HepG2 (cell line): Measurements from ENCODE around the gene EPHA10. TPM values are rescaled to one million over a fixed set of nuclear protein-coding genes. Genes with fewer than 3 reads are reported as not detected.
A peak's percentile ranks its signal among the peaks of the same experiment; 100 is the strongest.

Source experiments
- ATF6 ChIP-seq: sonication (generic); formaldehyde crosslinking; conservative IDR thresholded peaks from 2 replicates; pipeline ENCODE4 v1.4.0; 2020; ENCODE audit warnings: missing genetic modification reagents
- CBX1 ChIP-seq: IDR thresholded peaks from one replicate; pipeline ENCODE4 v1.6.1; 2016; ENCODE audit warnings: antibody characterized with exemption, low read depth
- CSRNP2 ChIP-seq: sonication (generic); formaldehyde crosslinking; conservative IDR thresholded peaks from 2 replicates; pipeline ENCODE4 v1.8.0; 2022; ENCODE audit warnings: low read depth, missing genetic modification reagents
- DNMT1 ChIP-seq: sonication (generic); formaldehyde crosslinking; IDR thresholded peaks from 2 replicates; pipeline ENCODE4 v1.5.1; 2020; ENCODE audit warnings: mild to moderate bottlenecking, missing genetic modification reagents
- DPF2 ChIP-seq: sonication (generic); formaldehyde crosslinking; IDR thresholded peaks from 2 replicates; pipeline ENCODE4 v1.4.0; 2020; ENCODE audit warnings: mild to moderate bottlenecking, low read depth, missing genetic modification reagents, borderline replicate concordance
- ETS1 ChIP-seq: sonication (generic); formaldehyde crosslinking; IDR thresholded peaks from 2 replicates; pipeline ENCODE4 v1.4.0; 2020; ENCODE audit warnings: missing genetic modification reagents
- GATAD2A ChIP-seq: IDR thresholded peaks from 2 replicates; pipeline ENCODE4 v1.6.1; 2016
- HOXA9 ChIP-seq: sonication (generic); formaldehyde crosslinking; IDR thresholded peaks from 2 replicates; pipeline ENCODE4 v1.8.1; 2022; ENCODE audit warnings: missing genetic modification reagents, mild to moderate bottlenecking, moderate library complexity, borderline replicate concordance
- JDP2 ChIP-seq: sonication (generic); formaldehyde crosslinking; IDR thresholded peaks from 2 replicates; pipeline ENCODE4 v1.8.1; 2022; ENCODE audit warnings: missing genetic modification reagents, borderline replicate concordance
- KDM2A ChIP-seq: sonication (generic); formaldehyde crosslinking; IDR thresholded peaks from 2 replicates; pipeline ENCODE4 v1.4.0; 2020; ENCODE audit warnings: low read depth, missing genetic modification reagents, borderline replicate concordance
- KLF16 ChIP-seq, 2 experiments: sonication (generic) in 1 of 2; formaldehyde crosslinking in 1 of 2; IDR thresholded peaks; 2 replicates each; pipeline versions ENCODE4 v1.6.1 to v1.8.0; 2016 to 2023; ENCODE audit warnings: missing genetic modification reagents in 2 of 2, missing compliant biosample characterization in 1 of 2
- MATR3 ChIP-seq: sonication (generic); formaldehyde crosslinking; IDR thresholded peaks from 2 replicates; pipeline ENCODE4 v1.4.0; 2020; ENCODE audit warnings: missing genetic modification reagents
- MED13 ChIP-seq: sonication (generic); formaldehyde crosslinking; IDR thresholded peaks from 2 replicates; pipeline ENCODE4 v1.5.0; 2020; ENCODE audit warnings: missing genetic modification reagents
- MTA1 ChIP-seq: sonication (generic); formaldehyde crosslinking; IDR thresholded peaks from 2 replicates; pipeline ENCODE4 v1.4.0; 2020; ENCODE audit warnings: missing genetic modification reagents, mild to moderate bottlenecking, borderline replicate concordance
- RELA ChIP-seq: sonication (generic); formaldehyde crosslinking; IDR thresholded peaks from 2 replicates; pipeline ENCODE4 v1.4.0; 2020; ENCODE audit warnings: missing genetic modification reagents
- SMYD3 ChIP-seq: sonication (generic); formaldehyde crosslinking; IDR thresholded peaks from 2 replicates; pipeline ENCODE4 v1.8.1; 2023; ENCODE audit warnings: mild to moderate bottlenecking, missing genetic modification reagents
- U2AF1 ChIP-seq: fragments of 200-400 bp; formaldehyde crosslinking; optimal IDR thresholded peaks from 2 replicates; pipeline ENCODE3; 2017; ENCODE audit warnings: mild to moderate bottlenecking, low read depth, low read length
- ZNF143 ChIP-seq: sonication (generic); formaldehyde crosslinking; IDR thresholded peaks from 2 replicates; pipeline ENCODE4 v1.4.0; 2020; ENCODE audit warnings: missing genetic modification reagents
- ZNF235 ChIP-seq: sonication (generic); formaldehyde crosslinking; IDR thresholded peaks from 2 replicates; pipeline ENCODE4 v1.8.1; 2023; ENCODE audit warnings: mild to moderate bottlenecking, missing genetic modification reagents, borderline replicate concordance
- ZNF317 ChIP-seq: sonication (generic); formaldehyde crosslinking; IDR thresholded peaks from 2 replicates; pipeline ENCODE4 v1.5.0; 2020; ENCODE audit warnings: mild to moderate bottlenecking, missing genetic modification reagents
- ZNF503 ChIP-seq: sonication (generic); formaldehyde crosslinking; IDR thresholded peaks from 2 replicates; pipeline ENCODE4 v1.4.0; 2020; ENCODE audit warnings: missing genetic modification reagents
- ZNF652 ChIP-seq: IDR thresholded peaks from 2 replicates; pipeline ENCODE4 v1.6.1; 2016; ENCODE audit warnings: low read depth, borderline replicate concordance
- ZNF816 ChIP-seq: sonication (generic); formaldehyde crosslinking; IDR thresholded peaks from 2 replicates; pipeline ENCODE4 v1.8.0; 2022; ENCODE audit warnings: missing genetic modification reagents, mild to moderate bottlenecking, borderline replicate concordance
- polyA plus RNA-seq, 8 experiments: library from polyadenylated mRNA; depleted of rRNA in 3 of 8; stranded (reverse) in 7 of 8; unstranded in 1 of 8; fragments of >200 nt; fragmentation: Illumina TruSeq in 4 of 8; extraction: Trizol in 4 of 8; gene quantifications; 2 replicates each; pipeline versions ENCODE4 v1.2.1 to v1.2.3, GENCODE V29; 2011 to 2016; ENCODE audit warnings: low read depth in 4 of 8, missing spikeins in 1 of 8, mixed read lengths in 1 of 8; ENCODE audit not compliant: insufficient read depth in 1 of 8
- total RNA-seq, 5 experiments: library from RNA; depleted of rRNA; stranded (reverse); fragments of >200 nt; fragmentation: Illumina TruSeq; extraction: Trizol; gene quantifications; 2 replicates each; pipeline ENCODE4 v1.2.3, GENCODE V29; 2016; ENCODE audit warnings: low read depth in 1 of 5

Gene EPHA10
- total and polyA plus RNA-seq, 2 of the 13 experiments (the other 11 are each of a cell fraction or from before 2014, with no cell fraction given) = 0.11 to 0.58 TPM

- TF ChIP-seq ETS1 (no peak), CSRNP2 (CRISPR knock-in tag) (no peak), GATAD2A (no peak; the same call in 1 of the 2 replicates), ZNF317 (CRISPR knock-in tag) (no peak), MED13 (CRISPR knock-in tag) (peak; percentile 65; the same call in 1 of the 2 replicates), MATR3 (CRISPR knock-in tag) (no peak), ATF6 (CRISPR knock-in tag) (no peak), MTA1 (CRISPR knock-in tag) (no peak), ZNF143 (CRISPR knock-in tag) (peak; percentile 96), ZNF235 (CRISPR knock-in tag) (no peak), ZNF503 (CRISPR knock-in tag) (peak; percentile 74; the same call in 1 of the 2 replicates), DNMT1 (no peak), CBX1 (no peak), SMYD3 (no peak), HOXA9 (CRISPR knock-in tag) (peak; percentile 8), U2AF1 (no peak), ZNF816 (CRISPR knock-in tag) (no peak), KDM2A (CRISPR knock-in tag) (peak; percentile 62; the same call in 1 of the 2 replicates), JDP2 (CRISPR knock-in tag) (no peak), ZNF652 (CRISPR knock-in tag) (no peak), DPF2 (CRISPR knock-in tag) (no peak), RELA (CRISPR knock-in tag) (no peak), KLF16 (CRISPR knock-in tag; IDR thresholded peaks at IDR 0.05) (no peak)
These were observed 72.7 kb downstream of the EPHA10 start, which contains the start of gene CDCA8 (continued) for GRCh38 chr1:37692078-37692833.
